ENCODE results near the gene SSX2IP.

DNA sequence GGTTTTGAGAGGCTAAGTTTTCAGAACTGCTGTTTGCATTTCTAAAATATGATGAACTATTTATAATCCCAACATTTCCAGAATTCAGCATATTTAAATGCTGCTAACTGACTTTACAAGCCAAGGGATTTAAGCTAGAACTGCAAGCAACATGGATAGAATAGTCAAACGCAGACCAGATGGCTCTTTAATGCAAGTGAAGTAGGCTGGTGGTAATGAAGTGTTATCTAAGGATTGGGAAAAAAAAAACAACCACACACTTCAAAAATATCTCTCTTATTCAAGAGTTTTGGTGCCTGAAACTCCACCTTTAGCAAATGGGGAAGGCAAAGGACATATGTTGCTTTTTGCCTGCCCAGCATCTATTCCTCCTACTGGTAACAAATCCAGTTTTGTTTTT is 20.9 kb upstream of the SSX2IP start:
- no peak for TF ChIP-seq POLR2A (IDR thresholded peaks at IDR 0.05)
- TF ChIP-seq, protein P1, sequence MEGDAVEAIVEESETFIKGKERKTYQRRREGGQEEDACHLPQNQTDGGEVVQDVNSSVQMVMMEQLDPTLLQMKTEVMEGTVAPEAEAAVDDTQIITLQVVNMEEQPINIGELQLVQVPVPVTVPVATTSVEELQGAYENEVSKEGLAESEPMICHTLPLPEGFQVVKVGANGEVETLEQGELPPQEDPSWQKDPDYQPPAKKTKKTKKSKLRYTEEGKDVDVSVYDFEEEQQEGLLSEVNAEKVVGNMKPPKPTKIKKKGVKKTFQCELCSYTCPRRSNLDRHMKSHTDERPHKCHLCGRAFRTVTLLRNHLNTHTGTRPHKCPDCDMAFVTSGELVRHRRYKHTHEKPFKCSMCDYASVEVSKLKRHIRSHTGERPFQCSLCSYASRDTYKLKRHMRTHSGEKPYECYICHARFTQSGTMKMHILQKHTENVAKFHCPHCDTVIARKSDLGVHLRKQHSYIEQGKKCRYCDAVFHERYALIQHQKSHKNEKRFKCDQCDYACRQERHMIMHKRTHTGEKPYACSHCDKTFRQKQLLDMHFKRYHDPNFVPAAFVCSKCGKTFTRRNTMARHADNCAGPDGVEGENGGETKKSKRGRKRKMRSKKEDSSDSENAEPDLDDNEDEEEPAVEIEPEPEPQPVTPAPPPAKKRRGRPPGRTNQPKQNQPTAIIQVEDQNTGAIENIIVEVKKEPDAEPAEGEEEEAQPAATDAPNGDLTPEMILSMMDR (IDR thresholded peaks at IDR 0.05) = no peak
- TF ChIP-seq EP300 (IDR thresholded peaks at IDR 0.05) = no peak
